Prostate gland (tissue), 2 donors: ENCODE results near the gene HNF1A. TPM values are rescaled to one million over a fixed set of nuclear protein-coding genes. Genes with fewer than 3 reads are reported as not detected.

Experiments used
- DNase-seq: peaks from one replicate; pipeline ENCODE4 v3.0.0-alpha.2; 2019; ENCODE audit warnings: low spot score
- H3K27ac ChIP-seq, 2 donors: fragments of 200-600 bp; sonication (generic); 2 replicates each; pipeline ENCODE4 v1.5.1; 2017 to 2019
- H3K27me3 ChIP-seq: fragments of 200-600 bp; sonication (generic); replicated peaks from 2 replicates; pipeline ENCODE4 v1.5.1; 2019; ENCODE audit not compliant: insufficient read depth
- H3K36me3 ChIP-seq, 2 donors: fragments of 200-600 bp; sonication (generic); 1 replicate in 1 of 2; 2 replicates in 1 of 2; pipeline versions ENCODE4 v1.5.1 to v1.8.1; 2017 to 2019
- H3K4me1 ChIP-seq: fragments of 200-600 bp; sonication (generic); replicated peaks from 2 replicates; pipeline ENCODE4 v1.5.1; 2019
- H3K4me3 ChIP-seq, 2 donors: fragments of 200-600 bp; sonication (generic); 2 replicates each; pipeline ENCODE4 v1.5.1; 2017 to 2019
- H3K9me3 ChIP-seq: fragments of 200-600 bp; sonication (generic); 2 replicates; pipeline ENCODE4 v1.5.1; 2017
- POLR2A ChIP-seq: fragments of 450-650 bp; IDR thresholded peaks from one replicate; pipeline ENCODE4 v1.6.1; 2016; ENCODE audit warnings: antibody characterized with exemption, mild to moderate bottlenecking
- POLR2AphosphoS5 ChIP-seq: sonication (generic); formaldehyde crosslinking; IDR thresholded peaks from one replicate; pipeline ENCODE4 v1.6.1; 2017; ENCODE audit warnings: antibody characterized with exemption
- WGBS: methylation state at CpG from one replicate; pipeline ENCODE4 v1.1.5; 2018; 5-methylcytosine and 5-hydroxymethylcytosine counted together
- intact Hi-C: fragments of 100-400 bp; cut with DNase I; formaldehyde crosslinking; loops from one replicate; pipeline ENCODE4 v1.14.2; 2022
- total RNA-seq, 2 donors: library from RNA; depleted of rRNA; stranded (reverse); fragments of >200 nt; gene quantifications; one replicate each; pipeline ENCODE4 v1.1.0, GENCODE V29; 2016
- TF ChIP-seq, protein P1 (sequence below), 4 experiments: fragments of 200-600 bp in 2 of 4; fragments of 450-650 bp in 2 of 4; sonication (generic) in 2 of 4; IDR thresholded peaks; 1 replicate in 3 of 4; 2 replicates in 1 of 4; pipeline ENCODE4 v1.5.1; 2016 to 2019; ENCODE audit warnings: antibody characterized with exemption in 4 of 4, mild to moderate bottlenecking in 2 of 4, moderate library complexity in 2 of 4

Gene HNF1A
- total RNA-seq, 2 donors from 2014 or later: 1.1 to 1.3 TPM

DNA sequence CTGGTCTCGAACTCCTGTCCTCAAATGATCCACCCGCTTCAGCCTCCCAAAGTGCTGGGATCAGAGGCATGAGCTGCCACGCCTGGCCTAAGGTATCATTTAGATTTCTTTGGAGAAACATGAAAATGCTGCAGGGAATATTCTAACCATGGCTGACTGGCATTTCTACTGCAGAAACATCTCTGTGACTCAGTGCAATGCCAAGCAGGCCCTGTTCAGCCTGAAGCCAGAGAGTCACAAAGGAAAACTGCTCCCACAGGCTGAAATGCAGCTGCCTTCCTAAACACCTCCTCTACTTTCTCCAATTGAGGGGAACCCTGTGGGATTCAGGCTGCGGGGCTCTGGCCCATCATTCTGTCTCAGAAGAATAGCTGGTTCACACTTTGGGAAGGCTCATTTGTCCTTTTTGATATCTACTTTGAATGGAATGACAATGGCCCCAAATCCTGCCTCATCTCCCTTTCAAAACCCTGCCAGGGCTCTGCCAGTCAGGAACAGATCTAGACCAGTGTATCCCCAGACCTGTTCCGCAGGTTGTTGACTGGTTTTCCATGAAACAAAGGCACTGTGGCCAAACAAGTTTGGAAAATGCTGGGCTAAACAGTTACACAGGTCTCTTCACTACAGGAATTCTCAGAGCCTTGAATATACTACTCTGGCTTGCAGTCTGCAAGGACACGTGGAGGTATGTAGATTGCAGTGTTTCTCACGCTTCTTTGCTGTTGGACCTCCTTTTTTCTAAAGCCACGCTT lies 30.2 kb downstream of the HNF1A start:
- H3K36me3 ChIP-seq: peaks cover 0 to 15% of the 10 kb centered on the region in 2 donors
- no peak for DNase-seq
- WGBS: 95% methylated on average over 8 of the region's 8 CpGs

DNA sequence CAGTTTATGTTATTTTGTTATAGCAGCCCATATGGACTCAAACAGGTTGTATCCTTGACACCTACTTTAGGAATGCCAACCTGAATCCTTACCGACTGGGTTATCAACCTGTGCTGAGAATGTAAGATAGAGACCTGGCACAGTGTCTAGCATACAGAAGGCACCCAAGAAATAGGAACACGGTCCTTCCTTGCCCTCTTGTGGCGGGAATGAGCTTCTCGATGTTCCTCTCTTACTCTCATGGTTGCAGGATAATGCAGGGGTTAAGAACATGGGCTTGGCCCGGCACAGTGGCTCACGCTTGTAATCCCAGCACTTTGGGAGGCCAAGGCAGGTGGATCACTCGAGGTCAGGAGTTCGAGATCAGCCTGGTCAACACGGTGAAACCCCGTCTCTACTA lies 31.4 kb downstream of the HNF1A start:
- Histone ChIP-seq H3K27ac (no peak overlapping the region), H3K9me3 (no peaks in the 10 kb centered on the region), H3K4me3 (no peak overlapping the region), H3K27me3 (no peaks in the 10 kb centered on the region), H3K4me1 (no peaks in the 10 kb centered on the region), H3K36me3 (peaks cover 0 to 4% of the 10 kb centered on the region in 2 donors)
- intact Hi-C loops: no loop called here
- 53% methylated on average over 10 of the region's 10 CpGs for WGBS
- TF ChIP-seq, protein P1, sequence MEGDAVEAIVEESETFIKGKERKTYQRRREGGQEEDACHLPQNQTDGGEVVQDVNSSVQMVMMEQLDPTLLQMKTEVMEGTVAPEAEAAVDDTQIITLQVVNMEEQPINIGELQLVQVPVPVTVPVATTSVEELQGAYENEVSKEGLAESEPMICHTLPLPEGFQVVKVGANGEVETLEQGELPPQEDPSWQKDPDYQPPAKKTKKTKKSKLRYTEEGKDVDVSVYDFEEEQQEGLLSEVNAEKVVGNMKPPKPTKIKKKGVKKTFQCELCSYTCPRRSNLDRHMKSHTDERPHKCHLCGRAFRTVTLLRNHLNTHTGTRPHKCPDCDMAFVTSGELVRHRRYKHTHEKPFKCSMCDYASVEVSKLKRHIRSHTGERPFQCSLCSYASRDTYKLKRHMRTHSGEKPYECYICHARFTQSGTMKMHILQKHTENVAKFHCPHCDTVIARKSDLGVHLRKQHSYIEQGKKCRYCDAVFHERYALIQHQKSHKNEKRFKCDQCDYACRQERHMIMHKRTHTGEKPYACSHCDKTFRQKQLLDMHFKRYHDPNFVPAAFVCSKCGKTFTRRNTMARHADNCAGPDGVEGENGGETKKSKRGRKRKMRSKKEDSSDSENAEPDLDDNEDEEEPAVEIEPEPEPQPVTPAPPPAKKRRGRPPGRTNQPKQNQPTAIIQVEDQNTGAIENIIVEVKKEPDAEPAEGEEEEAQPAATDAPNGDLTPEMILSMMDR (IDR thresholded peaks at IDR 0.05): peak in 3 of 4 experiments; percentile 23 to 52 (median 43)
- no peak for TF ChIP-seq POLR2A
- DNase-seq: peak; percentile 27

More for the DNA sequence above, 30.2 kb downstream of the HNF1A start:
- no peaks in the 10 kb centered on the region for H3K27me3 ChIP-seq
- intact Hi-C loops: no loop called here
- no peaks in the 10 kb centered on the region for H3K9me3 ChIP-seq
- H3K4me3 ChIP-seq: no peak overlapping the region
- no peak overlapping the region for H3K27ac ChIP-seq
- no peaks in the 10 kb centered on the region for H3K4me1 ChIP-seq
- TF ChIP-seq POLR2A (no peak), POLR2AphosphoS5 (no peak)
- TF ChIP-seq, protein P1 (IDR thresholded peaks at IDR 0.05): no peak

DNA sequence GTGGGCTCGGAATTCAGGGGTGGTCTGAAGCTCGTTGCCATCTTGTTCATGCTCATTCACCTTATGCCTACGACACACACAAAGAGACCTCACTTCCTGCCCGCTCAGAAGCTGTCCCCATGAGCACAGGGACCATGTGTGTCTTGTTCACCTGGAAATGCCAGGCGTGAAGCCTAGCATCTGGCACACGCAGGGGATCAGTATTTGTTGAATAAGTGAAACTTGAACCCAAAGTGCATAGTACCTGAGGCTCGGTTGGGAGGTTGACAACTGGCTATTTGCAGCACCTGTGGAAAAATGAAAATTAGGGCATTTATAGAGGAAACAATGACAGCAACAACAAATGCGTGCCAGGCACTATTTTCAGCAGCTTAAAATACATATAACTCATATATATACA lies 32.5 kb downstream of the HNF1A start:
- Histone ChIP-seq H3K4me3 (no peak overlapping the region), H3K9me3 (no peaks in the 10 kb centered on the region), H3K4me1 (peaks cover 4% of the 10 kb centered on the region), H3K27ac (no peak overlapping the region), H3K27me3 (no peaks in the 10 kb centered on the region), H3K36me3 (peaks cover 0 to 4% of the 10 kb centered on the region in 2 donors)
- TF ChIP-seq POLR2AphosphoS5 (no peak), POLR2A (no peak)
- TF ChIP-seq, protein P1 (IDR thresholded peaks at IDR 0.05): no peak
- WGBS: 88% methylated on average over 8 of the region's 8 CpGs
- intact Hi-C loops: no loop called here
- DNase-seq: no peak

DNA sequence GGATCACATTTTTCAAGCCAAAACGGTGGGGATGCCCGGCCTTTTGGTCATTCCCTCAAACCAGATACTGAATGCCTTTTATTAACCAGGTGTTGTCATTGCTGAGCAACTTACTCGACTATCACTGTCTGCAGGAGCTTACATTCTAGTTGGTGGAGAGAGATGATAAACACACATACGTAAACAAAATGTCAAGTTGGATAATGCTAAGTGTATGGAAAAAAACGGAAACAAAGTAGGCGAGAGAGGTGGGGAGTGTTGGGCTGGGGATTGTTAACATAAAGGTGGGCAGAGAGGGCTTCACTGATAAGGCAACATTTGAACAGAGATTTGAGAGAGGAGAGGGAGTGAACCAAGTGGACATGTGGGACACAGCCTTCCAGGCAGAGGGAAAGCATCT lies 33.5 kb downstream of the HNF1A start:
- intact Hi-C loops: no loop called here
- H3K36me3 ChIP-seq: peaks cover 0 to 4% of the 10 kb centered on the region in 2 donors
- DNase-seq: no peak
- TF ChIP-seq, protein P1 (IDR thresholded peaks at IDR 0.05): no peak
- TF ChIP-seq POLR2A (no peak), POLR2AphosphoS5 (no peak)
- H3K9me3 ChIP-seq: no peaks in the 10 kb centered on the region
- no peak overlapping the region for H3K4me3 ChIP-seq
- peaks cover 5% of the 10 kb centered on the region for H3K4me1 ChIP-seq
- H3K27me3 ChIP-seq: no peaks in the 10 kb centered on the region
- WGBS: 83% methylated on average over 6 of the region's 6 CpGs
- H3K27ac ChIP-seq: no peak overlapping the region

DNA sequence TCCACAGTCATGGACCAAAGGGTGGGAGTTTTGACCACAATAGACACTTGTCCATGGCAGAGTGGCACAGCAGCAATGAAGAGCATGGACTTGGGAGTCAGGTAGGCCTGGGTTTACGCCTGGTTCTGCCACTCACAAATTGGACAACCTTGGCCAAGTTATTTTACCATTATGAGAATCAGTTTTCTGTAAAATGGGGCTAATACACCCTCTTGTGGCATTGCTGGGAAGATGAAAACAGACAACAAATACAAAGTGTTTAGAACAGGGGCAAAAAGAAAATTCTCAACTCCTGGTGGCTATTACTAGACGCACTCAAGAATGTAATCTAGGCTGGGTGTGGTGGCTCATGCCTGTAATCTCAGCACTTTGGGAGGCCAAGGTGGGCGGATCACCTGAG lies 35.4 kb downstream of the HNF1A start:
- no peak for DNase-seq
- 82% methylated on average over 3 of the region's 3 CpGs for WGBS
- H3K4me1 ChIP-seq: peaks cover 5% of the 10 kb centered on the region
- intact Hi-C loops: no loop called here
- no peaks in the 10 kb centered on the region for H3K36me3 ChIP-seq
- no peak overlapping the region for H3K27ac ChIP-seq
- H3K9me3 ChIP-seq: no peaks in the 10 kb centered on the region
- no peak for TF ChIP-seq POLR2A
- TF ChIP-seq, protein P1 (IDR thresholded peaks at IDR 0.05): no peak
- no peak for TF ChIP-seq POLR2AphosphoS5
- H3K27me3 ChIP-seq: no peaks in the 10 kb centered on the region
- no peak overlapping the region for H3K4me3 ChIP-seq
